Peyer's patch (tissue), 4 donors: Measurements from ENCODE around the gene KIF12. TPM values are rescaled to one million over a fixed set of nuclear protein-coding genes. Genes with fewer than 3 reads are reported as not detected.

Experiments
- DNase-seq, 3 donors: peaks; one replicate each; pipeline ENCODE4 v3.0.0-alpha.2; 2017 to 2019
- H3K27ac ChIP-seq, 4 donors: fragments of 200-600 bp; sonication (generic); one replicate each; pipeline ENCODE4 v1.5.1; 2016 to 2019
- H3K27me3 ChIP-seq, 2 donors: fragments of 200-600 bp; sonication (generic); one replicate each; pipeline ENCODE4 v1.5.1; 2019
- H3K36me3 ChIP-seq, 3 donors: fragments of 200-600 bp; sonication (generic); one replicate each; pipeline ENCODE4 v1.5.1; 2016 to 2019
- H3K4me1 ChIP-seq, 4 donors: fragments of 200-600 bp; sonication (generic); one replicate each; pipeline ENCODE4 v1.5.1; 2016 to 2019
- H3K4me3 ChIP-seq, 4 donors: fragments of 200-600 bp; sonication (generic); 1 replicate in 3 of 4; 2 replicates in 1 of 4; pipeline ENCODE4 v1.5.1; 2016 to 2019; ENCODE audit warnings: mild to moderate bottlenecking in 1 of 4
- H3K9me3 ChIP-seq, 4 donors: fragments of 200-600 bp; sonication (generic); one replicate each; pipeline ENCODE4 v1.5.1; 2016 to 2019; ENCODE audit warnings: mild to moderate bottlenecking in 1 of 4
- POLR2A ChIP-seq, 2 donors: fragments of 450-650 bp; IDR thresholded peaks; one replicate each; pipeline ENCODE4 v1.5.1; 2017; ENCODE audit warnings: antibody characterized with exemption in 2 of 2, mild to moderate bottlenecking in 2 of 2, moderate library complexity in 2 of 2
- total RNA-seq, 4 donors: library from RNA; depleted of rRNA; stranded (reverse); fragments of >200 nt; gene quantifications; one replicate each; pipeline ENCODE4 v1.1.0, GENCODE V29; 2016
- TF ChIP-seq, protein P1 (sequence below), 6 experiments: fragments of 450-650 bp in 4 of 6; fragments of 200-600 bp in 2 of 6; sonication (generic) in 1 of 6; IDR thresholded peaks; one replicate each; pipeline ENCODE4 v1.5.1; 2017 to 2019; ENCODE audit warnings: antibody characterized with exemption in 6 of 6, mild to moderate bottlenecking in 3 of 6, moderate library complexity in 1 of 6

KIF12 gene
- total RNA-seq, 4 donors from 2014 or later, result 23.6 to 85.3 (median 41.3) TPM

DNA sequence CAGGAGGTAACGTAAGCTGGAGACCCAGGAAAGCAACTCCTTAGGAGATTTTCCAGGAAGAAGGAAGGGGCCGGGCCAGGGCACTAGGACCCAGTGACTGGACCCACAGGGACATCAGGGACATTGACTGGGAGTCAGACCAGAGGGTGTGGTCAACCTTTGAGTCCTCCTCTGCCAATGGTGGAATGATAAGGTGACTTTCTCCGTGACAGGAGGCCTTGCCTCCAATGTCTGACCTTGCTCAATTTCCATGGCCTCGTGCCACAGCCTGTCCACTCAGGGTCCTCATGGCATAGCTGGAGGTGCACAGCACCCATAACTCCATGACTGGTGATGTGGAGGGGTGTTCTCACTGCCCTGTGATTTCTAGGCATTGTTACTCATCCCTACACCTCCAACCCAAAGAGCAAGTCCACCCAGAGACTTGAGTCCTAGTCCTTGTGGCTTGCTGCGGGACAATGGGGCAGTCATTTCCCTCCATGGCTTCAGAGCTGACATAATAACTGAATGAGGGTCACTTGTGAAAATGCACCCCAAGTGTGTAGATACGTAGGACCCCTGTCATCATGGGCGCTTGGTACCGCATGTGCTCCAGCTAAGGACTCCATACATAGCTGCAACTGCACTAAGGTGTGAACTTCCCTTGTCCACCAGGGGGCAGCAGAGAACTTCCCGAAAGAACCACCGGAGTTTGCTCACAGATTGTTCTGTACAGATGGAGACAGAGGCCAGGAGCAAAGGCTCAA lies 16.9 kb downstream of the KIF12 start:
- H3K4me1 ChIP-seq, result peaks cover 0 to 27% (median 3%) of the 10 kb centered on the region in 4 donors
- H3K27me3 ChIP-seq, result no peaks in the 10 kb centered on the region
- H3K27ac ChIP-seq, result peak overlapping the region in 3 of 4 donors; percentile 58 to 95 (median 90)
- H3K4me3 ChIP-seq, result no peak overlapping the region
- peak; percentile 70 to 95 (median 86) for DNase-seq
- H3K36me3 ChIP-seq, result no peaks in the 10 kb centered on the region
- no peak for TF ChIP-seq POLR2A (IDR thresholded peaks at IDR 0.05)
- TF ChIP-seq, protein P1, sequence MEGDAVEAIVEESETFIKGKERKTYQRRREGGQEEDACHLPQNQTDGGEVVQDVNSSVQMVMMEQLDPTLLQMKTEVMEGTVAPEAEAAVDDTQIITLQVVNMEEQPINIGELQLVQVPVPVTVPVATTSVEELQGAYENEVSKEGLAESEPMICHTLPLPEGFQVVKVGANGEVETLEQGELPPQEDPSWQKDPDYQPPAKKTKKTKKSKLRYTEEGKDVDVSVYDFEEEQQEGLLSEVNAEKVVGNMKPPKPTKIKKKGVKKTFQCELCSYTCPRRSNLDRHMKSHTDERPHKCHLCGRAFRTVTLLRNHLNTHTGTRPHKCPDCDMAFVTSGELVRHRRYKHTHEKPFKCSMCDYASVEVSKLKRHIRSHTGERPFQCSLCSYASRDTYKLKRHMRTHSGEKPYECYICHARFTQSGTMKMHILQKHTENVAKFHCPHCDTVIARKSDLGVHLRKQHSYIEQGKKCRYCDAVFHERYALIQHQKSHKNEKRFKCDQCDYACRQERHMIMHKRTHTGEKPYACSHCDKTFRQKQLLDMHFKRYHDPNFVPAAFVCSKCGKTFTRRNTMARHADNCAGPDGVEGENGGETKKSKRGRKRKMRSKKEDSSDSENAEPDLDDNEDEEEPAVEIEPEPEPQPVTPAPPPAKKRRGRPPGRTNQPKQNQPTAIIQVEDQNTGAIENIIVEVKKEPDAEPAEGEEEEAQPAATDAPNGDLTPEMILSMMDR (IDR thresholded peaks at IDR 0.05), result peak; percentile 73 to 95 (median 93)
- H3K9me3 ChIP-seq, result no peaks in the 10 kb centered on the region

DNA sequence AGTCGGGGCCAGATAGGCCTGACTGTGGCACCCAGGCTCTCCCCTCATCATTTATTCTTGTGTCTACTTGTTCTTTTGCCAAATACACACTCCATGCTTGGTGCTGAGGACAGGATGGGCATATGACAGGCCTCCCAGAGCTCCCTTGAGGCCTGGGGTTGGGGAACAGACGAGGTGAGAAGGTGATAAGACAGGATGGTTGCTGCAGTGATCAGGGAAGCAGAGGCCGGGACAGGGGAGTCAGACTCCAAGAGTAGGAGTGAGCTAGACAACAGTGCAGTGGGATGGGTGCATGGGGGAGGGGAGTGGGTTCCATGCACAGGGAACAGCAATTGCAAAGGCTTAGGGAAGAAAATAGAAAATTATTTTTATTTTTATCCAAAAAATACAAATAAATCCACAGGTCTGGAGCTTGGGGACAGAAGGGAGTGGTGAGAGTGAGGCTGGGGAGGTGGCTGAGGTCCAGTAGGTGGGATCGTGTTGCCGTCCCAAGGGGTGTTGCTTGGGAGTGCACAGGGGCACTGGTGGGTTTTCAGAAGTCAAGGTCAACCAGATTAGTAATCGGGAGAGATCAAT lies 17.6 kb downstream of the KIF12 start:
- Histone ChIP-seq H3K4me1 (peaks cover 0 to 27% (median 3%) of the 10 kb centered on the region in 4 donors), H3K9me3 (no peaks in the 10 kb centered on the region), H3K36me3 (no peaks in the 10 kb centered on the region), H3K27me3 (no peaks in the 10 kb centered on the region), H3K27ac (peak overlapping the region in 3 of 4 donors; percentile 58 to 95 (median 90)), H3K4me3 (peak overlapping the region in 1 of 4 donors; percentile 27)
- TF ChIP-seq POLR2A (IDR thresholded peaks at IDR 0.05), result no peak
- TF ChIP-seq, protein P1 (IDR thresholded peaks at IDR 0.05), result no peak
- peak in 2 of 3 donors; percentile 45 to 60 for DNase-seq

DNA sequence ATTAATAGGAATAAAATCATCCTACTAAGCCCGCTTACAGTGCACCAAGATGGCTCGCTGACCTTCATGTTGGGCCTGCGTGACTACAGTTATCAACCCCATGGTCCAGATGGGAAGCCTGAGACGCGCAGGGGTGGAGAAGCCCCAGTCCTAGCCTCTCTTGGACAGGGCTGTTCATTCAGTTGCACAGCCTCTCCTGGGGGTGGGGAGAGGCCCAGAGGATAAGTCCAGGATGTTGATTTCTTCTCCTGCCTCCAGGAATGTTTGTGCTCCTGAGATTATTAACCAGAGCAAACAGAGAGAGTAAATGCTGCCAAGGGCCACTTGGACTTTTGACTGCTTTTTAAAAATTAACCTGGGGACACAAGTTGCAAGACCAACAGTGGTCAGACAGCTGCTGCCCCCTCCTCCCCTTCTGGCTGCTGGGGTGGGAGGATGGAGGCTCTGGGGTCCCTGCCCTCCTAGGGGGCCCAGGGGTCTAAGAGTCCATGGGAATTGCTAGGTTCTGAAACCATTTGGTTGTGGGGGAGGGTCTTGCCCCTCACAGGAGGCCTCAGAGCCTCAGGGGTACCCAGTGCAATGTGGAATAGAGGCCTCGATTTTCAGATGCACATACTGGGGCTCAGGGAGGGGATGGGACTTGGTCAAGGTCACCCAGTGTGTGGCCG lies 18.2 kb downstream of the KIF12 start:
- H3K4me3 ChIP-seq, result peak overlapping the region in 1 of 4 donors; percentile 27
- peaks cover 0 to 27% (median 3%) of the 10 kb centered on the region in 4 donors for H3K4me1 ChIP-seq
- no peak for TF ChIP-seq POLR2A (IDR thresholded peaks at IDR 0.05)
- TF ChIP-seq, protein P1 (IDR thresholded peaks at IDR 0.05), result peak in 1 of 6 experiments; percentile 12

DNA sequence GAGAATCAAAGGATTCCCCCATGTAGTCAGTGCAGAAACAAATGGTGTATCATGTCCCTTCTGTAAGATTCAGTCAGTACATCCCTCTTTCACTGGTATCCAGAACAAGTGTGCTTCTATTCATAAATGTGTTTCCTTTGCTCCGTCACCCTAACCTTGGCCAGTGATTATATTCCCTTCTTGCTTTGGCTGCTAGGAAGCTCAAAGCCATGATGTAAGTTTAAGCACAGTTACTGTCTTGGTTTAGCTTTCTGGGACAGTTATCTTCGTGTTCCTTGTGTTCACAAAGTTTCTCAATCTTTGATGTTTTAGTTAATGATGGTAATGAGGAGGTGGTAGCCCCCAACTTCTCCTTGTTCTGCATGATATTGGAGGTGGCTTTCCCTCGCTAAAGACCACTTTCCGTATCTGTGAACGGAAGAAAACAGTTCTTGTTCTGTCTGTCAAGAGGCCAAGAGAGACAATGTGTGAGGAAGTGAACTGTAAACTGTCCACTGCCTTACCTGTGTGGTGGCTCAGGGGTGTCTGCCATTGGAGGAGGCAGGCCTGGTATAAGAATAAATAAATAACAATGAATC lies 18.8 kb downstream of the KIF12 start:
- Histone ChIP-seq H3K27ac (peak overlapping the region in 2 of 4 donors; percentile 90 to 95), H3K4me3 (peak overlapping the region in 1 of 4 donors; percentile 11), H3K9me3 (no peaks in the 10 kb centered on the region), H3K4me1 (peaks cover 0 to 27% (median 3%) of the 10 kb centered on the region in 4 donors), H3K27me3 (no peaks in the 10 kb centered on the region), H3K36me3 (no peaks in the 10 kb centered on the region)
- no peak for DNase-seq
- TF ChIP-seq, protein P1 (IDR thresholded peaks at IDR 0.05), result no peak
- TF ChIP-seq POLR2A (IDR thresholded peaks at IDR 0.05), result no peak

More for the DNA sequence above, 18.2 kb downstream of the KIF12 start:
- peak overlapping the region in 3 of 4 donors; percentile 58 to 95 (median 90) for H3K27ac ChIP-seq
- H3K36me3 ChIP-seq, result no peaks in the 10 kb centered on the region
- DNase-seq, result peak in 2 of 3 donors; percentile 63 to 74
- no peaks in the 10 kb centered on the region for H3K27me3 ChIP-seq
- H3K9me3 ChIP-seq, result no peaks in the 10 kb centered on the region

DNA sequence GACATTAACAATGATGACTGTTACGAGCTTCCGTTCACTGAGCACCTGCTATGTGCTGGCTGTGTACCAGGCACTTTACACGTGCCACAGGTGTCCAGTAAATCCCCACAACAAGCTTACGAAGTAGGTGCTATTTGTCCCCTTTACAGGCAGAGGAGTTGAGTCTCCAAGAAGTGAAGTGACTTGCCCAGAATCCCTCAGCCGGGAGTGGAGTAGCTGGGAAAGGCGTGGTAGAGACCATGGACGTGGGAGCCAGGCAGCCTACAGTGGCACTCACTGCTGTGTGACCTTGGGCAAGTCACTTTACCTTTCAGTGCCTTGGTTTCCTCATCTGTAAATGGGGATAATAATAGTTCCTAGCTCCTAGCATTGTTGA lies 20.3 kb downstream of the KIF12 start:
- H3K4me3 ChIP-seq, result no peak overlapping the region
- peaks cover 0 to 27% (median 3%) of the 10 kb centered on the region in 4 donors for H3K4me1 ChIP-seq
- H3K27me3 ChIP-seq, result no peaks in the 10 kb centered on the region
- H3K36me3 ChIP-seq, result no peaks in the 10 kb centered on the region
- H3K27ac ChIP-seq, result no peak overlapping the region
- H3K9me3 ChIP-seq, result no peaks in the 10 kb centered on the region
- DNase-seq, result no peak
- no peak for TF ChIP-seq POLR2A (IDR thresholded peaks at IDR 0.05)
- TF ChIP-seq, protein P1 (IDR thresholded peaks at IDR 0.05), result no peak
